D721Med (cell line): Measurements from ENCODE around the gene RASGRP3.

Experiments used
- DNase-seq: peaks from one replicate; pipeline ENCODE4 v3.0.0; 2011; ENCODE audit warnings: low spot score; ENCODE audit not compliant: insufficient read length
- FAIRE-seq: peaks from 2 replicates; lab custom pipeline; 2011; peaks lifted over from hg19 to GRCh38; lab: Jason Lieb, UNC
- CTCF ChIP-seq: IDR thresholded peaks from 2 replicates; pipeline ENCODE4 v1.5.1; 2012; ENCODE audit warnings: mild to moderate bottlenecking, control low read depth; ENCODE audit not compliant: insufficient read depth; ENCODE audit errors: missing control alignments

RASGRP3 gene

GRCh38 chr2:33602201-33602830, 125.9 kb downstream of the RASGRP3 start:
- no peak for TF ChIP-seq CTCF
- DNase-seq (no peak), FAIRE-seq (no peak)

- no peak for FAIRE-seq
These were observed 127.0 kb downstream of the RASGRP3 start for GRCh38 chr2:33603416-33603815.

GRCh38 chr2:33605056-33605455, 128.6 kb downstream of the RASGRP3 start:
- DNase-seq (no peak), FAIRE-seq (no peak)
- no peak for TF ChIP-seq CTCF

More at GRCh38 chr2:33603416-33603815, 127.0 kb downstream of the RASGRP3 start:
- no peak for DNase-seq
- no peak for TF ChIP-seq CTCF

GRCh38 chr2:33606100-33606499, 129.7 kb downstream of the RASGRP3 start:
- no peak for FAIRE-seq
- no peak for DNase-seq
- no peak for TF ChIP-seq CTCF

- no peak for FAIRE-seq
These were observed 130.2 kb downstream of the RASGRP3 start for GRCh38 chr2:33606622-33607021.

GRCh38 chr2:33607251-33607721, 130.8 kb downstream of the RASGRP3 start:
- no peak for TF ChIP-seq CTCF
- DNase-seq = no peak
- no peak for FAIRE-seq

More at GRCh38 chr2:33606622-33607021, 130.2 kb downstream of the RASGRP3 start:
- no peak for TF ChIP-seq CTCF
- DNase-seq = no peak

GRCh38 chr2:33607905-33608304, 131.5 kb downstream of the RASGRP3 start:
- FAIRE-seq = no peak
- no peak for DNase-seq
- no peak for TF ChIP-seq CTCF
